Pulmonary artery endothelial cell (primary cell): ENCODE data around the gene PIWIL4. TPM values are rescaled to one million over a fixed set of nuclear protein-coding genes. Genes with fewer than 3 reads are reported as not detected.
"Not testable (repeated sequence)": the region's sequence is repeated elsewhere in the genome, so short reads cannot be mapped to it uniquely, and the experiment has no call there.

ENCODE experiments used
- DNase-seq: peaks from one replicate; pipeline ENCODE4 v3.0.0-alpha.2; 2011; ENCODE audit warnings: low read depth, low spot score
- total RNA-seq: library from RNA; depleted of rRNA; stranded (reverse); fragments of >200 nt; gene quantifications from 2 replicates; pipeline ENCODE4 v1.2.3, GENCODE V29; 2014

PIWIL4 gene
- total RNA-seq, 1 donor from 2014 or later = 1.1 TPM

GRCh38 chr11:94635072-94635471 is 67.9 kb downstream of the PIWIL4 start:
- DNase-seq = no peak

- no peak for DNase-seq
These were observed 69.3 kb downstream of the PIWIL4 start for GRCh38 chr11:94636388-94636949.

GRCh38 chr11:94638301-94638901 is 71.2 kb downstream of the PIWIL4 start:
- no peak for DNase-seq

GRCh38 chr11:94638902-94639373 is 71.8 kb downstream of the PIWIL4 start:
- no peak for DNase-seq

GRCh38 chr11:94639901-94640721 is 72.9 kb downstream of the PIWIL4 start:
- no peak for DNase-seq

- no peak for DNase-seq
These were observed 74.1 kb downstream of the PIWIL4 start for GRCh38 chr11:94641167-94641761.

GRCh38 chr11:94643186-94643585 is 76.0 kb downstream of the PIWIL4 start:
- DNase-seq = not testable (repeated sequence)

- no peak for DNase-seq
These were observed 80.8 kb downstream of the PIWIL4 start for GRCh38 chr11:94647926-94648325.

GRCh38 chr11:94648789-94649188 is 81.6 kb downstream of the PIWIL4 start:
- DNase-seq = no peak

- no peak for DNase-seq
These were observed 82.1 kb downstream of the PIWIL4 start for GRCh38 chr11:94649254-94649653.

- no peak for DNase-seq
These were observed 82.9 kb downstream of the PIWIL4 start for GRCh38 chr11:94649964-94650623.

GRCh38 chr11:94650756-94651155 is 83.6 kb downstream of the PIWIL4 start:
- no peak for DNase-seq

- DNase-seq = no peak
These were observed 85.6 kb downstream of the PIWIL4 start for GRCh38 chr11:94652735-94653284.

GRCh38 chr11:94653561-94653960 is 86.4 kb downstream of the PIWIL4 start:
- no peak for DNase-seq

GRCh38 chr11:94654201-94654600 is 87.0 kb downstream of the PIWIL4 start:
- DNase-seq = no peak

GRCh38 chr11:94655291-94655690 is 88.1 kb downstream of the PIWIL4 start:
- no peak for DNase-seq

- no peak for DNase-seq
These were observed 88.8 kb downstream of the PIWIL4 start for GRCh38 chr11:94655956-94656355.

- DNase-seq = no peak
These were observed 89.8 kb downstream of the PIWIL4 start for GRCh38 chr11:94656968-94657367.

- DNase-seq = no peak
These were observed 90.5 kb downstream of the PIWIL4 start for GRCh38 chr11:94657629-94658028.

GRCh38 chr11:94658386-94658785 is 91.2 kb downstream of the PIWIL4 start:
- DNase-seq = no peak

GRCh38 chr11:94658888-94659287 is 91.7 kb downstream of the PIWIL4 start:
- no peak for DNase-seq
